A549 (cell line): ENCODE results near the gene ACSL5.

Source experiments
- EP300 ChIP-seq, 2 experiments: fragments of >200 bp; sonication (Bioruptor Twin); formaldehyde crosslinking; IDR thresholded peaks; 2 replicates in 1 of 2; 3 replicates in 1 of 2; pipeline ENCODE4 v1.6.1; 2016 to 2017
- FOSB ChIP-seq: fragments of 250-450 bp; sonication (Bioruptor Pico); IDR thresholded peaks from 2 replicates; pipeline ENCODE4 v1.5.0; 2020; ENCODE audit warnings: mild to moderate bottlenecking, moderate library complexity
- REST ChIP-seq: fragments of 200-600 bp; sonication (generic); IDR thresholded peaks from 2 replicates; pipeline ENCODE4 v1.6.1; 2016; ENCODE audit warnings: antibody characterized with exemption, mild to moderate bottlenecking, moderate library complexity

- no peak for TF ChIP-seq EP300 (IDR thresholded peaks at IDR 0.05)
- no peak for TF ChIP-seq FOSB (CRISPR knock-in tag)
- no peak for TF ChIP-seq REST
Measured at GRCh38 chr10:112394475-112394875, 20.6 kb downstream of the ACSL5 start.
